HG03139 (cell line): ENCODE results near the gene CRYBG3.

Experiments used
- ATAC-seq: cut with Tn5 transposase; IDR thresholded peaks from one replicate; pipeline ENCODE4 v1.9.1; 2021; ENCODE audit not compliant: unreplicated experiment

CRYBG3 gene

GRCh38 chr3:97835761-97836160 lies 13.9 kb downstream of the CRYBG3 start:
- no peak for ATAC-seq

- no peak for ATAC-seq
Observed at GRCh38 chr3:97838393-97838792, 16.6 kb downstream of the CRYBG3 start.

- no peak for ATAC-seq
Observed at GRCh38 chr3:97839944-97840343, 18.1 kb downstream of the CRYBG3 start.

GRCh38 chr3:97841304-97841703 lies 19.5 kb downstream of the CRYBG3 start:
- no peak for ATAC-seq

- no peak for ATAC-seq
Observed at GRCh38 chr3:97841956-97842355, 20.1 kb downstream of the CRYBG3 start.

GRCh38 chr3:97848779-97849178 lies 27.0 kb downstream of the CRYBG3 start:
- no peak for ATAC-seq

- no peak for ATAC-seq
Observed at GRCh38 chr3:97857401-97857800, 35.6 kb downstream of the CRYBG3 start.

- no peak for ATAC-seq
Observed at GRCh38 chr3:97860364-97860763, 38.6 kb downstream of the CRYBG3 start.

- ATAC-seq: no peak
Observed at GRCh38 chr3:97862582-97862981, 40.8 kb downstream of the CRYBG3 start.

GRCh38 chr3:97863031-97863430 lies 41.2 kb downstream of the CRYBG3 start:
- no peak for ATAC-seq

GRCh38 chr3:97863775-97864174 lies 42.0 kb downstream of the CRYBG3 start:
- no peak for ATAC-seq

- no peak for ATAC-seq
Observed at GRCh38 chr3:97871186-97871585, 49.4 kb downstream of the CRYBG3 start.

GRCh38 chr3:97871801-97872524 lies 50.2 kb downstream of the CRYBG3 start:
- no peak for ATAC-seq

- no peak for ATAC-seq
Observed at GRCh38 chr3:97872525-97873042, 50.8 kb downstream of the CRYBG3 start.

- ATAC-seq: no peak
Observed at GRCh38 chr3:97880267-97880666, 58.5 kb downstream of the CRYBG3 start.

GRCh38 chr3:97882975-97883598 lies 61.3 kb downstream of the CRYBG3 start:
- no peak for ATAC-seq

GRCh38 chr3:97883736-97884135 lies 61.9 kb downstream of the CRYBG3 start:
- ATAC-seq: no peak

- no peak for ATAC-seq
Observed at GRCh38 chr3:97884586-97885123, 62.8 kb downstream of the CRYBG3 start.

- ATAC-seq: no peak
Observed at GRCh38 chr3:97885931-97886824, 64.4 kb downstream of the CRYBG3 start.

- no peak for ATAC-seq
Observed at GRCh38 chr3:97889814-97890213, 68.0 kb downstream of the CRYBG3 start.

- ATAC-seq: no peak
Observed at GRCh38 chr3:97892852-97893251, 71.0 kb downstream of the CRYBG3 start.
